ENCODE measurements around the gene RALGPS2.

DNA sequence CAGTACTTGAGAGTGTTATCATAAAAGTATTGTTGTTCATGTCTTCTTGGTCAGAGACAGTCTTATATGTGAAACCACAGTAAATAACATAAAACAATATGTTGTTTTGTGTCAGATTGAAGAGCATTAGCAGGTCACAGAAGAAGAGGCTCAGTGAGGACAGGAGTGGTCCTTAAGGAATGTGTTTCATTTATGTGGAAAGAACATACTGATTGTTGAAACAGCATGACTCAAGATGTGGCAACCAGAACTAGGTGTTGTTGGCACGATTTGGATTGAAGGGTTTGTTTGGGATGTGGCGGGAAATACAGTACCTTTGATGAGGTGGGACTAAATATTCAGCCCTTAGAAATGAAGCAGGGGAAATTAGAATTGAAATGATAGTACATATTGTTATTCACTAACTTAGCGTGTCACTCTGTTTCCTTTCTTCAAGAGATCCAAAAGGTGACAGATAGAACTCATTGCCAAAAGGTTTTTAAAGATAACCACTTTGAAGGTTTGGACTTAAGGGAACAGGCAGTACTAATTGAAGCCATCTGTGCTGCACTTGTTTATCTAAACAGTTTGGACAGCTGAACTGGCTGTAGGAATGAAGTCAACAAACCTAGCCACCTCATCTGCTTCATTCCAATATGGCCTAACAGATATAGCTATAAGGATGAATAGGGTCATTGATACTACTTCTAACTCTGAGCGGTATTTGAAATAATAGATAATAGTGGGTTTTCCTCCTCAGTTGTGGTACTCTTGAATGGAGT is 14.4 kb downstream of the RALGPS2 start:
- TF ChIP-seq EZH2 (IDR thresholded peaks at IDR 0.05) (no peak), POLR2AphosphoS5 (IDR thresholded peaks at IDR 0.05; ENCODE audit: borderline replicate concordance, low read depth, low read length) (no peak), FOXP2 (optimal IDR thresholded peaks at IDR 0.05; ENCODE audit: control extremely low read depth, extremely low read length, insufficient read depth) (no peak)

Data from SK-N-MC (cell line).